ENCODE results near the gene SDHC.

- no peak for TF ChIP-seq REST (IDR thresholded peaks at IDR 0.05; ENCODE audit: insufficient read depth in 1 of 2, low read depth in 2 of 2, low read length in 2 of 2)
- TF ChIP-seq POLR2AphosphoS5 (IDR thresholded peaks at IDR 0.05; ENCODE audit: low read depth, low read length) = no peak
- no peak for TF ChIP-seq SIN3A (IDR thresholded peaks at IDR 0.05; ENCODE audit: borderline replicate concordance, insufficient read depth, low read length)
- TF ChIP-seq TAF1 (IDR thresholded peaks at IDR 0.05; ENCODE audit: borderline replicate concordance, insufficient read depth, low read length) = no peak
These were observed 94.4 kb downstream of the SDHC start for GRCh38 chr1:161408429-161409052.

Measured in PFSK-1 (cell line).